HFFc6 (cell line): ENCODE measurements around the gene MAP2K6. TPM values are rescaled to one million over a fixed set of nuclear protein-coding genes. Genes with fewer than 3 reads are reported as not detected.
A peak's percentile ranks its signal among the peaks of the same experiment; 100 is the strongest.

Source experiments
- DNase-seq: peaks from one replicate; pipeline ENCODE4 v3.0.0-alpha.2; 2018
- H3K27ac Mint-ChIP-seq: 2 replicates; pipeline ENCODE4 v1.8.0; 2020; ENCODE audit warnings: mild to moderate bottlenecking, mixed read lengths
- H3K27me3 Mint-ChIP-seq: 2 replicates; pipeline ENCODE4 v1.8.0; 2021; ENCODE audit warnings: mild to moderate bottlenecking, moderate library complexity, mixed read lengths; ENCODE audit not compliant: insufficient read depth
- H3K36me3 Mint-ChIP-seq: 2 replicates; pipeline ENCODE4 v1.8.0; 2021; ENCODE audit warnings: low read depth, mixed read lengths
- H3K4me1 Mint-ChIP-seq: 2 replicates; pipeline ENCODE4 v1.8.0; 2020; ENCODE audit warnings: low read depth, mixed read lengths
- H3K4me3 Mint-ChIP-seq: 2 replicates; pipeline ENCODE4 v1.8.0; 2020; ENCODE audit warnings: mild to moderate bottlenecking, moderate library complexity, mixed read lengths
- H3K9me3 Mint-ChIP-seq: 2 replicates; pipeline ENCODE4 v1.8.0; 2020; ENCODE audit warnings: mild to moderate bottlenecking, mixed read lengths
- CTCF ChIP-seq: fragments of 200-600 bp; sonication (generic); IDR thresholded peaks from 2 replicates; pipeline ENCODE4 v1.5.0; 2021; ENCODE audit warnings: antibody characterized with exemption, mild to moderate bottlenecking
- total RNA-seq, 6 experiments: library from RNA; stranded (reverse); fragmentation: NEBNext Ultra II Directional; extraction: Animal tissue kit (Norgen Biotek cat#: 25700); gene quantifications; 2 replicates in 1 of 6; 3 replicates in 5 of 6; pipeline ENCODE4 v1.2.3, GENCODE V29; 2021

MAP2K6 gene
- total RNA-seq, 6 experiments from 2014 or later = 0.06 to 0.66 (median 0.09) TPM; not detected in 1

GRCh38 chr17:69492410-69493071 lies 78.0 kb downstream of the MAP2K6 start:
- peaks cover 15% of the 10 kb centered on the region for H3K4me1 Mint-ChIP-seq

GRCh38 chr17:69495787-69496186 lies 81.3 kb downstream of the MAP2K6 start:
- Mint-ChIP-seq H3K36me3 (no peaks in the 10 kb centered on the region), H3K27ac (no peak overlapping the region), H3K9me3 (peaks cover 4% of the 10 kb centered on the region; the same call in 1 of the 2 replicates), H3K4me1 (peaks cover 15% of the 10 kb centered on the region), H3K4me3 (no peak overlapping the region), H3K27me3 (peaks cover 4% of the 10 kb centered on the region; the same call in 1 of the 2 replicates)
- no peak for DNase-seq
- no peak for TF ChIP-seq CTCF

More at GRCh38 chr17:69492410-69493071, 78.0 kb downstream of the MAP2K6 start:
- H3K9me3 Mint-ChIP-seq = peaks cover 4% of the 10 kb centered on the region; the same call in 1 of the 2 replicates
- peaks cover 4% of the 10 kb centered on the region; the same call in 1 of the 2 replicates for H3K27me3 Mint-ChIP-seq
- no peaks in the 10 kb centered on the region for H3K36me3 Mint-ChIP-seq
- peak overlapping the region; percentile 40; the same call in 1 of the 2 replicates for H3K27ac Mint-ChIP-seq
- DNase-seq = peak; percentile 81
- TF ChIP-seq CTCF = no peak
- no peak overlapping the region; the same call in 1 of the 2 replicates for H3K4me3 Mint-ChIP-seq

- DNase-seq = no peak
- Mint-ChIP-seq H3K36me3 (no peaks in the 10 kb centered on the region), H3K9me3 (peaks cover 4% of the 10 kb centered on the region; the same call in 1 of the 2 replicates), H3K4me3 (no peak overlapping the region), H3K4me1 (peaks cover 14% of the 10 kb centered on the region), H3K27me3 (0 out of 2 replicates have a peak, but pooled peaks cover 3% of the 10 kb centered on the region), H3K27ac (no peak overlapping the region)
- TF ChIP-seq CTCF = no peak
Observed at GRCh38 chr17:69497161-69497560, 82.7 kb downstream of the MAP2K6 start.

GRCh38 chr17:69499318-69499717 lies 84.8 kb downstream of the MAP2K6 start:
- DNase-seq = no peak
- Mint-ChIP-seq H3K9me3 (no peaks in the 10 kb centered on the region; the same call in 1 of the 2 replicates), H3K4me3 (no peak overlapping the region), H3K4me1 (peaks cover 5% of the 10 kb centered on the region; the same call in 1 of the 2 replicates), H3K27me3 (0 out of 2 replicates have a peak, but pooled peaks cover 3% of the 10 kb centered on the region), H3K27ac (no peak overlapping the region), H3K36me3 (no peaks in the 10 kb centered on the region)
- no peak for TF ChIP-seq CTCF

- Mint-ChIP-seq H3K27me3 (0 out of 2 replicates have a peak, but pooled peaks cover 3% of the 10 kb centered on the region), H3K4me3 (no peak overlapping the region), H3K4me1 (peaks cover 5% of the 10 kb centered on the region; the same call in 1 of the 2 replicates), H3K36me3 (no peaks in the 10 kb centered on the region), H3K27ac (no peak overlapping the region), H3K9me3 (no peaks in the 10 kb centered on the region; the same call in 1 of the 2 replicates)
- no peak for DNase-seq
- TF ChIP-seq CTCF = no peak
Observed at GRCh38 chr17:69500911-69501429, 86.5 kb downstream of the MAP2K6 start.
